Skeletal muscle cell (primary cell): ENCODE results near the gene PLAU.
"Not testable (repeated sequence)": the region's sequence is repeated elsewhere in the genome, so short reads cannot be mapped to it uniquely, and the experiment has no call there.

Experiments
- DNase-seq: peaks from one replicate; pipeline ENCODE4 v3.0.0-alpha.2; 2010; ENCODE audit warnings: low read depth
- H3K4me3 ChIP-seq: 2 replicates; pipeline ENCODE4 v1.5.1; 2011; ENCODE audit warnings: low read depth, mild to moderate bottlenecking, control low read depth, low read length, moderate library complexity

PLAU gene

DNA sequence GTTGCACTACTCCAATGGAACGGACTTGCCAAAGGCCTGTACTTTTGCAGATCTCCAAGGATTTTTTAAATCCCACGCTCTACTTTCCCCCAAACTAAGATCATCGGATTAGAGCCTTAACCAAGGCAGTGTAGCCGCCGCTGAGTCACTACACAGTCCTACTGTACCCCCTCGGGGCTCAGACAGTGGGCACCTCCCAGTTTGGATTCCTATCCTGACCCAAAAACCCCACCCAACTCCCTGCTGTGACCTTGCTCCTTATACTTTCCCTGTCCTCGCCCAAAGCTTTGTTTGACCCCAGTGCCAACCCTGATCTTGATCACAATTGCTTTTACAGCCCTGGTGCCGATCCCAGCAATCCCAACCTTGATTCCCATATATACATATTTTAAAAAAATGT lies 17.5 kb upstream of the PLAU start:
- no peak for DNase-seq

GRCh38 chr10:73894245-73894971 lies 16.5 kb upstream of the PLAU start:
- H3K4me3 ChIP-seq = no peak overlapping the region
- DNase-seq = peak; percentile 78

More for the DNA sequence above, 17.5 kb upstream of the PLAU start:
- no peak overlapping the region for H3K4me3 ChIP-seq

DNA sequence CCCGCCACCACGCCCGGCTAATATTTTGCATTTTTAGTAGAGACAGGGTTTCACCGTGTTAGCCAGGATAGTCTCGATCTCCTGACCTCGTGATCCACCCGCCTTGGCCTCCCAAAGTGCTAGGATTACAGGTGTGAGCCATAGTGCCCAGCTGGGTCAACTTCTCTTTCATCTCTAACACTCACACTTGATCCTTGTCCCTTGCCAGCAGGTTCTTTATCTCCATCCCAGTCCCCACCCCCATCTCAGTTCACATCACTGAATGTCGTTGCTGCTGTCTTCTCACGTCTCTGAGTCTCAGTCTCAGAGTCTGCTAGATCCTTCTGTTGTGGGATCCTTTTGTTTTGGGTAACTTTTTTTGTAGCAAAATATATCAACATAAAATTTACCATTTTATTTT lies 15.6 kb upstream of the PLAU start:
- not testable (repeated sequence) for H3K4me3 ChIP-seq

DNA sequence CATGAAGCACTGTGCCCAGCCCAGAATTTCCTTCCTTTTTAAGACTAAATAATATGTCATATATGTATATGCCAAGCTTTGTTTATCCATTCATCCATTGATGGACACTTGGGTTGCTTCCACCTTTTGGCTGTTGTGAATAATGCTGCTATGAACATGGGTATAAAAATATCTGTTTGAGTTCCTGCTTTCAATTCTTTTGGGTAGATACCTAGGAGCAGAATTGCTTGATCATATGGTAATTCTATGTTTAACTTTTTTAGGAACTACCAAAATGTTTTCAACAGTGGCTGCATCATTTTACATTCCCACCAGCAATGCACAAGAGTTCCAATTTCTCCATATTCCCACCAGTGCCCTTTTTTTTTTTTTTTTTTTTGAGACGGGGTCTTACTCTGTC lies 13.2 kb upstream of the PLAU start:
- DNase-seq = no peak
- no peak overlapping the region for H3K4me3 ChIP-seq

More for the DNA sequence above, 15.6 kb upstream of the PLAU start:
- DNase-seq = not testable (repeated sequence)

DNA sequence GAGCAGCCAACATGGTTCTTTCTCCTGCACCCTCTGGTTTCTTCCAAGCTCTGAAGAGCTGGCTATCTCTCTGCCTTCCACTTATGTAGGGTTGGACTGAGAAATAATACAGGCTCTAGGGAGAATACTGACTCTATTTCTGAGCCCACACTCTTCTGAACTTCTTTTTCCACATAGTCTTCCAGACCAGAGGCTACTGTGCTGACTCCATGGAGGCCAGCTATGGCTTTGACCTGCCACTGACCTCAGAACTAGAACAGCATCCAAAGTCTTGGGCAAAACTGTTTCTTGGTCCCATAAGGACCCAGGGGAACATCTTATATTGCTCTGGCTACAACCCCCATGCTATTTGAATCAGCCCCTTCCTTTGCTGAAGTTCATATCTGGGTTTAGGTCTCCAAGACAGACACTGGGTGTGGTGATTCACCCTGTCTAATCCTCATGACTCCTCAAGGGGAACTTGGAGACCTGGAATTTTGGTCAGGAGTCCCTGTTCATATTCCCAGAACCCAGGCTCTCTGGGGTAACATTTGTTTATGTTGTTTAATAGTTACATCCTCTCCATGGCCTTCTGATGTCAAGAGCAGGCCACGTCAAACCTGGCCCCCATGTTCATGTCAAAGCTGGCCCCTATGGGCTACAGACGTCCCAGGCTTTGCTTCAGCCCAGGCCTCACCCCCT lies 12.1 kb upstream of the PLAU start:
- DNase-seq = no peak
- H3K4me3 ChIP-seq = no peak overlapping the region

DNA sequence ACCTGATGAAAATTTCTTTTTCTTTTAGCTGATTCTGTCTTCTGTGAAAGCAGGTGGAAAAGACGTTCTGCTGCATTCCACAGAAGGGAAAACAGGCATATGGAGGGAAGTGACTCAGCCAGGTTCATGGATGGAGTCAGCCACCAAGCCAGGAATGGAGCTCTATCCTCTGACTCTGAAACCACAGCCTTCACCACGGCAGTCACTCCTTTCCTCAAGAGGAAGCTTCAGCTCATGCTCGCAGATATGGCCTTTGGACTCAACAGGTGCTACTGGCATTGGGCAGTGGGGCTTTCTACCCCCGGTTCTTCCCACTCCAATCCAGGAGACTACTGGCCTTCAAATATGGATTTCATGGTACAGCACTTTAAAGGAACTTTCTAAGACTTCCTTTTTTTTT lies 11.5 kb upstream of the PLAU start:
- peak; percentile 73 for DNase-seq
- no peak overlapping the region for H3K4me3 ChIP-seq

DNA sequence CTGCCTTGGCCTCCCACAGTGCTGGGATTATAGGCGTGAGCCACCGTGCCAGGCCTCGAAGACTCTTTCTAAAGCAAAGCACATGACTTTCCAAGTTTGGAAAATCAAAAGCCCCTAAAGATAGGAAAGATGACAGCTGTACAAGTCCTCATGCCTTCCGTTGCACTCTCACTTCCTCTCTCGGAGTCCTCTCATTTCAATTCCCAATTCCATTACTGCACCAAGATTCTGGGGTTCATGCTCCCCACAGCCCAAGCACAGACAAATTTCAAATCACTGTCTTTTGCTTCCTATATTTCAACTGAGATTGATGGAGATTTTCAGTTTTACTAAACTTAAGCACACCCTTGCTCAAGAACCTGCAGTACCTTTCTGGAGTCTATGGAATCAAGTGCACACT lies 10.9 kb upstream of the PLAU start:
- H3K4me3 ChIP-seq = no peak overlapping the region
- no peak for DNase-seq

- DNase-seq = no peak
- no peak overlapping the region for H3K4me3 ChIP-seq
These were observed 9.7 kb upstream of the PLAU start for GRCh38 chr10:73901261-73901660.

DNA sequence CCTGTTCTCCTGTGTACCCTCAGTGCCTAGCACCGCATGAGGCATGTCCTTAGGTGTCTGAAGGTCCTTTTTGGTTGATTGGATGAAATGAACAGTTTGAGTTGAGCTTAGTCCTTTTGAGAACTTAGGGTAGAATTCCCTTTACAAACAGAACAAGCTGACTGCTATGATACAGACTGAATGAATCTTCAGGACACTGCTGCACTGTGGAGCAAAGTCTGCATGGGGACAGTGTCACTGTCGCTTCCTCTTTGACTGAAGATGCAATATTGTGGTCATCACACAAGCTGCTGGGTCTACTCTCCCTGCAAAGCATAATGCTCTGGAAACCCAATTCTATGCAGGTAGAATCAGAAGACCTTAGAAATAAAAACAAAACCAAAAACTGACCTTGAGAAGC lies 8.6 kb upstream of the PLAU start:
- DNase-seq = no peak
- no peak overlapping the region for H3K4me3 ChIP-seq

- H3K4me3 ChIP-seq = no peak overlapping the region
- no peak for DNase-seq
These were observed 5.5 kb upstream of the PLAU start for GRCh38 chr10:73905256-73906020.

GRCh38 chr10:73906524-73907447 lies 4.1 kb upstream of the PLAU start:
- H3K4me3 ChIP-seq = peak overlapping the region; percentile 12
- peak; percentile 98 for DNase-seq

GRCh38 chr10:73907841-73908517 lies 3.0 kb upstream of the PLAU start:
- peak; percentile 80 for DNase-seq
- no peak overlapping the region for H3K4me3 ChIP-seq

- peak; percentile 74 for DNase-seq
- H3K4me3 ChIP-seq = no peak overlapping the region
These were observed 1.9 kb upstream of the PLAU start for GRCh38 chr10:73908853-73909539.

DNA sequence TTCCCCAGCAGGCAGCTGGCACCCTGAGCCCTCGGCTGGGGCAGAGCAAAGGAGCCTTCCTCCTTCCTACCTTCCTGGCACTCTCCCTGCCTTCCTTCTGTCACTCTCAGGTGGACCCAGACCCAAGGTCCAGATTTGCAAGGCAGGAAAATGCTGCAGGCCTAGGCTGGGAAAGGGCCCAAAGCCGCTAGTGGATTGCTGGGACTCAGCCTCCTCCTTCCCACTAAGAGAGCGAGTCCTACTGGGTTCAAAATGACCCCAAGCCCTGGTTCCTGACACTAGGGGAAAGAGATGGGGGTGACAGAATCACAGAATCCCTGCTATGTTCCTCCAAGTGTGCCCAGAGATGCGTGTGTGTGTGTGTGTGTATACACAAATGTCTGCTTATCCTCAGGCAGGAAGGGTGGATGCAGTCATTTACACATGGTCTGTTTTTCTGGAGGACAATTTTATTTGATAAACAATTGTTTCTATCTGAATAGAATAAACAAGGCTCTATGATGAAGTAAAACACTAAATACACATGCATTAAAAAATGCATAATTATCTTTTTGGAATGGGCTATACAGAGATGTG lies 1.3 kb upstream of the PLAU start:
- no peak for DNase-seq
- H3K4me3 ChIP-seq = no peak overlapping the region

DNA sequence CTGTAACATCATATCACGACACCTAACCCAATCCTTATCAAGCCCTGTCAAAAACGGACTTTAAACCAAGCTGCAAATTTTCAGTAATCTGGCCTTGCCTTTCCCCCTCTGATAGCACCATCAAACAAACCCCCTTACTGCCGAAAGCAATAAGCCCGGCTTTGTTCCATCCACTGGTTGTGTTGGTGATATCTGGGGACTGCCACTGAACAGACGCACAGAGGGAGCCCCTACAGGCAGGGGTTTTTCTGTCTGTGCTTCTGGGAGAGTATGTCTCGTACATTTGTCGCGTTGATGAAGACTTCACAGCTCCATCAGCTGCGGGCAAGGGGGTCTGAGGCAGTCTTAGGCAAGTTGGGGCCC lies 550 bp upstream of the PLAU start:
- peak overlapping the region; percentile 67 for H3K4me3 ChIP-seq
- DNase-seq = no peak

GRCh38 chr10:73911553-73912004 lies 647 bp downstream of the PLAU start:
- H3K4me3 ChIP-seq = peak overlapping the region; percentile 67
- no peak for DNase-seq

DNA sequence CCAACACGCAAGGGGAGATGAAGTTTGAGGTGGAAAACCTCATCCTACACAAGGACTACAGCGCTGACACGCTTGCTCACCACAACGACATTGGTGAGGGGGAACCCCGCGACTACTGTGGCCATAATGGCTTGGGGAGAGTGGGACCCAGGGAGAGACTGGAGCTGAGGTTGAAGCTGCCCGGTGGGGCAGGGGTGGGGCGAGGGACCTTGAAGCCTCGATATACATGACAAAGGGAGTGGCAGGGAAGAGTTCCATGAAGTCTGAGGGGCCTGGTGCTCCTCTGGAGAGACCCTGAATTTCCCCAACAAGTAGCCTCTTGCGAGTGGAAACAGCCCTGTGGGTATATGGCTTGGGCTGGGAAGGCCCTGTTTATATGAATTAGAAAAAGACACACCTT lies 3.1 kb downstream of the PLAU start:
- H3K4me3 ChIP-seq = peak overlapping the region; percentile 22
- no peak for DNase-seq
